T follicular helper cell (primary cell): ENCODE results near the gene ULK1.
"Not testable (repeated sequence)": the region's sequence is repeated elsewhere in the genome, so short reads cannot be mapped to it uniquely, and the experiment has no call there.

Experiments used
- DNase-seq: peaks from one replicate; pipeline ENCODE4 v3.0.0-alpha.2; 2020; ENCODE audit warnings: low read depth

Gene ULK1

DNA sequence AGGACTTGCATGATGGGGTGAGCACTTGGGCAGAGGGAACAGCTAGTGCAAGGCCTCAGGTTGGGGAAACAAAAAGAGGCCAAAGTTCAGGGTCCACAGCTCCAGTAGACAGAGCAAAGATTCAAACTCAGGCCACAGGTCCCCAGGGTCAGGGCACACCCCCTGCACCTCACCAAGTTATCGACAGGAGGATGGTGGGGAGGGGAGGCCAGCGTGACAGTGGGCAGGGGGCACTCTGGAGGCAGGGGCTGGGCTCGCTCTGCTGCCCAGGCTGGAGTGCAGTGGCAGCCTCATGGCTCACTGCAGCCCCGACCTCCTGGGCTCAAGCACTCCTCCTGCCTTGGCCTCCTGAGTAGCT, 32.4 kb upstream of the ULK1 start:
- DNase-seq: no peak

DNA sequence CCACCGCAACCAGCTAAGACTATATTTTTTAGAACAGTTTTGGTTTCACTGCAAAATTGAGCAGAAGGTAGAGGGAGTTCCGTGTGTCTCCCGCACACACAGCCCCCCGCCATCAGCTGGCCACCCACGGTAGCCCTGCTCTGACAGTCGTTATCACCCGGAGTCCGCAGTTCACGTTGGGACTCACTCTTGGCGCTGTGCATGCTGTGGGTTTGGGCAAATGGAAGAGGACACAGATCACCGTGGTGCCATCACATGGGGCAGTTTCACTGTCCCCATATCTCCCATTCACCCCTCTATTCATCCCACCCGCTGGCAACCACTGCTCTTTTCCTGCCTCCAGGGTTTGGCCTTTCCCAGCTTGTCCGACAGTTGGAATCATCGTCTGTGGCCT, 31.8 kb upstream of the ULK1 start:
- no peak for DNase-seq

DNA sequence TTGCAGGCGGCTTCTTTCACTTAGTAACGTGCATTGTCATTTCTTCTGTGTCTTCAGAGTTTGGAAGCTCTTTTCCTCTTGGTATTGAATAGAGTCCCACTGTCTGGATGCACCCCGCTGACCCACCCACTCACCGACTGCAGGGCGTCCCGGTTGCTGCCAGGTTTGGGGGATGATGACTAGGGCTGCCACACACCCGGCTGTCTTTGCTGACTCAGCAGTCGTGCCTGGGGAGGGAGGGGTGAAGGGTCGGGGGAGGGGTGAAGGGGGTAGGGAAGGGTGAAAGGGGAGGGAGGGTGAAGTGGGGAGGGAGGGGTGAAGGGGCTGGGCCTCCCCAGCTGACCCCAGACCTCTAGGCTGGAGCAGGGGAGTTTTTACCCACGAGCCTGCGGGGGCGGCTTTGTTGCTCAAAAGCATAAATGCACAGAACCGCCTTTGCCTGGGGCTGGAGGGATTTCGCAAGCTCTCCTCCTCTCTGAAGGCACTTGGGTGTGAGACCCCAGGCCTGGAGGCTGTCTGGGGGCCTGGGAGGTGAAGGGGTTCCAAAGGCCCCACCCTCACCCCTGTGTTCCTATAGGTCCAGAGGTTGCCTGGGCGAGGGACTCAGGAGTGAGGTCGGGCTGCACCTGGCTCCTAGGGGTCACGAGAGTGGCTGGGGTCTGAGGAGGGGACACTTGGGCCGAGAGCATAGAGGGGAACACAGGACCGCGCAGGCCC, 31.3 kb upstream of the ULK1 start:
- DNase-seq: no peak

DNA sequence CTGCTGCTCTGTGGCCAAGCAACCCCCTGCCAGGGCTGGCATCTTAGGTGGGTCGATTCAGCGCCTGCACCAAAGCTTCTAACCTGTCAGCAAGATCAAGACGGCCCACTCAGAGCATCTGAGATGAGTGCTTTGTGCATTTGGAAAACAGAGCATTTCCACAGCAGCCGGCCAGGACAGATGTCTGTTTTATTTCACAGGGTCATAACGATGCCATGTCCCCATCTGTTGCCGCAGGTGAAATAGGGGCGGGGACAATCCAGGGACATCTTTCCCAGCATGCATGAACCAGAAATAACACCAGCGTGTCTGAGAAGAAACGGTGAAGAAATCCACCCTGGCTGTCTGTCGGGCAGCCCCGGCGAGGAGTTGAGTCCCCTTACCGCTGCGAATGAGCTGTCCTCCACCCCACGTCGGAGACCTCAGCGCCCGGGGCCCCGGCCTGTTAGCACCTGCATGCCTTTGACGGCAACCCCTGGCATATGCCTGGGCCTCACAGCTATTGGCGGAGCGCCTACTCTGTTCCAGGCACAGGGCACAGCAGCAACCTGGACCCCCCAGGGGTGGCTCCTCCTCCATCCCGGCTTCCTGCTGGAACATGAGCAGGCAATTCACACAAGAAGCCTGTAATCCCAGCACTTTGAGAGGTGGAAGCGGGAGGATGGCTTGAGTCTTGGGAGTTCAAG, 30.6 kb upstream of the ULK1 start:
- DNase-seq: no peak

DNA sequence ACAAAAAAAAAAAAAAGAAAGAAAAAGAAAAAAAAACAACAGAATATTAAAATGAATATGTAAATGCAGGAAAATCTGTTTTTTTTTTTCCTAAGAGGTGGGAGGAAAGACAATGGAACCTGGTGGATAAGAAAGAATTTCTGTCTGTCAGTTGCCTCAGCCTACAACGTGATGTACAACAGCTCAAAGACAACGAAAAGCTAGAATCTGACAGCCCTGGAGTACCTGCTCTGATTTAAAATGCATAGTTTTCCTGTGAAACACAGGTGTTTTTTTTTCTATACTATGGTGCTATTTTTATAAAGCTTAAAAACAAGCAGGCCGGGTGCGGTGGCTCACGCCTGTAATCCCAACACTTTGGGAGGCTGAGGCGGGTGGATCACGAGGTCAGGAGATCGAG, 30.0 kb upstream of the ULK1 start:
- DNase-seq: no peak

DNA sequence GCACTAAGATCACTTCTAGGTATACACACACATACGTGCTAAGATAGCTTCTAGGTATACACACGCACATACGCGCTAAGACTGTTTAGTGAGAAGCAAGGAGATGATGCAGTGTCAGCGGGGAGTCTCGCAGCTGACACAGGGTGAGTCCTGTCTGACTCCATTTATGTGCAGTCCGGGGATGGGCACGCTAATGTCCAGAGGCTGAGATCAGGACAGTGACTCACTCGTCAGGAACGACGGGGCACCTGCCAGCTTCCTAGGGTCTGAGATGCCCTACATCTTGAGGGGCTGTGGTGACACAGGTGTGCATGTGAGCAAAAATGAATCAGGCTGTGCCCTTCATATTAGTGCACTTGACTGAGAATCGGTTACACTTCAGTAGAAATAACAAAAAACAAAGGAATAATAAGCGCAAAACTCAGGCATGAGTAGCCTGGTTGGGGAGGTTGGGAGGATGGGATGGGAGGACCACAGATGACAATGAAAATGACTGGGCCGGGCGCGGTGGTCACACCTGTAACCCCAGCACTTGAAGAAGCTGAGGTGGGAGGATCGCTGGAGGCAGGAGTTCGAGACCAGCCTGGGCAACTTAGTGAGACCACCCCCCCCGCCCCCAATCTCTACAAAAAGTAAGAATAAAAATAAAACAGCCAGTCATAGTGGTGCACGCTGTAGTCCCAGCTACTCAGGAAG, 29.1 kb upstream of the ULK1 start:
- DNase-seq: no peak

DNA sequence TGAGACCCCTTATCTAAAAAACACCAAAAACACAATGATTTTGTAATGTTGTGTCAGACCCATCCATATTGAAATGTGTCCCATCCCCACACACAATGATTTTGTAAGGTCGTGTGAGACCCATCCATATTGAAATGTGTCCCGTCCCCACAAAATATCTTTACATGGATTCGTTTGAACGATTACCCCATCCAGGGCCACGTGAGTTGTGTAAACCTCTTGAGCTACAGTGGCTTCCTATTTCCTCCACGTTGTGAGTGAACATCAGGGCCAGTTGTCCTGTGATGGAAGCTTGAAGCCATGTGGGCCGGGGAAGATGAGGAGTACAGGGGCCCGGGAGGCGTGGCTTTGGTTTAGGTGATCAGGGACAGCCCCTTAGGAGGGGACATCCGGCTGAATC, 27.0 kb upstream of the ULK1 start:
- DNase-seq: no peak

DNA sequence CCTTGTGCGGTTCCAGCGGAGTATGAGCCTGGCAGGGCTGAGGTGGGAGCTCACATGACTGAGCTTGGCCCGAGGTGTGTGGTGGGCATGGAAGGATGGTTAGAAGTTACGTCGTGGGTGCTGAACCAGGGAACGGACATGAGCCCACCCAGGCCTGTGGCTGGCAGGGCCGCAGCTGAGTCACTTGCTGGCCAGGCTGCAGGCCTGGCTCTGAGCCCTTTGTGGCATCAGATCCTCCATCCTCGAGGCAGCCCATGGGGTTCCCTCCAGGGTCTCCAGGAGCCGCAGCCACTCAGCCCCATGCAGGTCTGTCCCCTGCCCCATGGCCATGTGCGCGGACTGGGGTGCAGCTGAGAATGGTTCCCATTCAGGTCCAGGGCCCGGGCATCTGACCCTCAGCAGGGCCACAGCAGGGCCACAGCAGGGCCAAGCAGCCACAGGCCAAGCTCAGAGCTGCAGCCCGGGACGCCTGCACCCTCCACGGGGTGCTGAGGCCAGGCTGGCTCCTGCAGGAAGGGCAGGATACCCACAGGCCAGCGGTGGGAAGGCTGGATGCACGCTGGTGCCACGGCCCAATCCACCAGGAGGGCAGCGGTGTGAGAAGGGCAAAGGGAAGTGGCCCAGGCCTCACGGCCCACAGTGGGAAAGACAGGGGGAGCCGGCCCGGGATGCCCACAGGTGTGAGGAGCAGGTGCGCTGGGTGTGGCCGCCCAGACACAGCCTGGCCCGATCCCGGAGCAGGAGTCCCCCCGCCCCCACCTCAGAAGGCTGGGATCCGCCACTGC, 26.3 kb upstream of the ULK1 start:
- DNase-seq: no peak

DNA sequence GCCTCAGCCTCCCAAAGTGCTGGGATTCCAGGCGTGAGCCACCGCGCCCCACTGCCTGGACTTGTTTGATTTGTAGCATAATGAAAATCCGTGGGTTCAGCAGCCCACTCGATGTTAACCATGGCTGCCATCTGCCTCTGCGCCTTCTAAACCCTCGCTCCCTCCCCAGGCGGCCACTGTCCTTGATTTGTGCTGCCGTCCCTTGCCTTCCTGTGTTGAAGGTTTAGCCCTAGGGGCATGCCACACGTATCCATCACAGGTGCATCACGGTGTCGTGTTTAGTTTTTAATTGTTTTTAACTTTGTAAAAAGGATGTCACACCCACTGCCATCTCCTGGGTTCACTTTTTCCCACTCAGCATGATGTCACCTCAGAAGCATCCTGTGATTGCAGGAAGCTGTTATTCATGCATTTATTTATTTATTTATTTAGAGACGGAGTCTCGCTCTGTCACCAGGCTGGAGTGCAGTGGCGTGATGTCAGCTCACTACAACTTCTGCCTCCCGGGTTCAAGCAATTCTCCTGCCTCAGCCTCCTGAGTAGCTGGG, 24.5 kb upstream of the ULK1 start:
- DNase-seq: no peak

DNA sequence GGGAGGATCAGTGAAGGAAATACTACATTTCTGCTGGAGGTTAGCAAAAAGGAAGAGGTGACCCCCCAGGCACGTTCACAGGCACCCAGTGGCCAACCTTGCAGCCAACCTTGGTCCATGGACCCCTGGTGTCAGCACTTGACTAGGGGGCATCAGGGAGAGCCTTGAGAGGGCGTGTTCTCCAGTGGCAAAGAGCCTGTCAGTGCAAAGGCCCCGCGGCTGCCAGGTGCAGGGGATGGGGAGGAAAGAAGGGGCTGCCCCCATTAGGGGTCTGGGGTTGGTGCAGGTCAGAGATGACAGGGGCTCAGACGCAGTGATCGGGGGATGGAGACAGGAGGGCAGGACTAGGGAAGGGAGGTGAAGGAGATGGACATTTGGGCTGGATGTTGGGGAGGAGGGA, 22.7 kb upstream of the ULK1 start:
- no peak for DNase-seq

DNA sequence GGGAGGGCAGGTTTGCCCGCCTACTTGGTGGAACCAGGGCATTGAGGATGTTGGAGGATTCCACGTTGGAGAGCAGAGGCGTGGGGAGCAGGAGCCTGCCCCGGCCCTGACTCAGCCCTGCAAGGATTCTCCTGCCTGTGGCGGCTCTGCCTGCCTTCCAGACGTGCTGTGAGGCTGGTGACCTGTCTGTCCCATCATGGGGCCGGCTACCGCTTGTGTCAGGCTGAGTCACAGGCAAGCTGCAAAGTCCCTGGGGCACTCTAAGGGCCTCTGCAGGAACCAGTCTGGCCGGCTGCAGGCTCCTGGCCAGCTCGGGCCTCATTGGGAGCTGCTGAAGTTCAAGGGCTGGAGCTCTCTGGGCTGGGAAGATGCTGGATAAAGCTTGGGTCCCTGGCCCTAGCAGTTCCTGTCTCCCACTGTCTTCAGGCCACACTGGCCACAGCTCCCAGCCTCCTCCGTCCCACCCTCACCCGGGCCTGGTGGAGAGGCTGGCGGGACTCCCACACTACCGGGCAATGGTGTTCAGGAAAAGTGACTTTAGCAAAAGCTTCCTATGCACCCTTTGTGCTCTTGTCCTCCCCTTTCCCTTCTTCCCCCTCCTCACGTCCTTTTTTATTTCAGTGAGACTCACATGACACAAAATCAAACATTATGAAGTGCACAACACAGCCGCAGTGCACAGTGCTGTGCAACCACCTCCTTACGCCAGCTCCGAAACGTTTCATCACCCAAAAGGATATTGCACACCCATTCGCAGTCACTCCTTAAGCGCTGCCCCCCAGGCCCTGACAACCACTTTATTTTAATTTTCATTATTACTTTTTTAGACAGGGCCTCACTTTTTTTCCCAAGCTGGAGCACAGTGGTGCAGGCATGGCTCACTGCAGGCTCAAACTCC, 22.0 kb upstream of the ULK1 start:
- DNase-seq: no peak

DNA sequence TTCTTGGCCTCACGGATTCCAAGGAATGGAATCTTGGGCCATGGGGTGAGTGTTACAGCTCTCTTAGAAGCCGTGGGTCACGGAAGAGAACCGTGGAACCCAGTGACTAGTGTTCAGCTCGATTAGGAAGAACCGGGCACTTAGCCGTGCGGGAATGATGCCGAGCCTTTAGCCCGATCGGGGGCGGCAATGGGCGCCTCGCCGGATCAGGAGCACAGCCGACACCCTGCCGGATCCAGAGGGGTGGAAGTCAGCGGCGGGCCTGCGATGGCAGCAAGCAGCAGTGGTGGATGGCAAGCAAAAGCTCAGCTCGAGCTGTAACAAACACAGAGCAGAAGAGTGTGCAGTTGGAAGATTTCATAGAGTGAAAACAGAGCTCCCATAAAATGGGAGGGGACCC, 21.1 kb upstream of the ULK1 start:
- no peak for DNase-seq

DNA sequence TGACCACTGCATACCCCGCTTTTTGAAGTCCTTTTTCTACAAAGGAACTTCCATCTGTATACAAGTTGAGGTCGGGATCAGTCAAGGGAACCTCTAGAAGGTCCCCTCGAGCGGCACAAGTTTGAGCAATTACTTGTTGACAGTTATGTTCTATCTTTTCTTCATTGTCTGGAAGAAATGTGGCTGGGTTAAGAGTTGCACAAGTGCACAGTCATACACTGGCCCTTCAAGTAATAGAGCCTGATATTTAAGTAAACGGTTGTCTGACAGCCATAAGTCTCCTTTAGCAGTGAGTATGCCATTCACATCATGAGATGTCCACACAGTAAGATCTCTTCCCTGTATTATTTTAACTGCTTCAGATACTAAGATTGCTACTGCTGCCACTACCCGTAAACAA, 19.4 kb upstream of the ULK1 start:
- DNase-seq: not testable (repeated sequence)

DNA sequence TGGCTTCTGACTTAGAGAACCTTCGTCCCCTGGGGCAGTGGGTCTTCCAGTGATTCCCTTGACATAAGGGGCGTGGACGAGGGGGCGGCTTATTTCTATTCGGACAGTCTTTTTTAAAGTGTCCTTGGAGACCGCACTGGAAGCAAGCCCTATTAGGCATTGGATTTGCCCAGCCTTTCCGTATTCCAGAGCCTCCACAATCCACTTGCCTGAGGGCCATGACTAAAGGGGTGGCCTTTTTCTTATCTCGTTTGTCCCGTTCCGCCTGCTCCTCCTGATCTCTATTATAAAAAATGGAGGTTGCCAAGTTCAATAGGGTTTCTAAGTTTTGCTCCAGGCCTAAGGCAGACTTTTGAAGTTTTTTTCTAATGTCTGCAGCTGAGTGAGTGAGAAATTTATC, 17.2 kb upstream of the ULK1 start:
- not testable (repeated sequence) for DNase-seq

DNA sequence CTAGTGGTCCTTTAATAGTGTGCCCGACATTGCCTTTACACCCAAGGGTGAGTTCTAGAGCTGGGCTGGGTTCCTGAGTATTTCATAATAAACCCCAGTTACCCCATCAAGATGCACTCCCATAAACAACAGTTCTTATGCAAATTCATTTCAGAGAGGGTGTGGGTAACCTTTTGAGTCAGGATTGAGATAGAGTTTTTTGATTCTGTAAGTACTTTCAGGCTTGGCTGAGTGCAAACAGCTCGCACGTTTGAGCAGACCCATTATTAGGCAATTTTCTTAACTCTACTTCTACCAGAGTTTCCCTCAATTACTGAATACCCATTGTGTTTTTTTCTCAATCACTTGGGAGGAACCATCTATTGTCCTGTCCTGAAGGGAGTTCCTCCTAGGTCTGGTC, 16.0 kb upstream of the ULK1 start:
- DNase-seq: not testable (repeated sequence)

DNA sequence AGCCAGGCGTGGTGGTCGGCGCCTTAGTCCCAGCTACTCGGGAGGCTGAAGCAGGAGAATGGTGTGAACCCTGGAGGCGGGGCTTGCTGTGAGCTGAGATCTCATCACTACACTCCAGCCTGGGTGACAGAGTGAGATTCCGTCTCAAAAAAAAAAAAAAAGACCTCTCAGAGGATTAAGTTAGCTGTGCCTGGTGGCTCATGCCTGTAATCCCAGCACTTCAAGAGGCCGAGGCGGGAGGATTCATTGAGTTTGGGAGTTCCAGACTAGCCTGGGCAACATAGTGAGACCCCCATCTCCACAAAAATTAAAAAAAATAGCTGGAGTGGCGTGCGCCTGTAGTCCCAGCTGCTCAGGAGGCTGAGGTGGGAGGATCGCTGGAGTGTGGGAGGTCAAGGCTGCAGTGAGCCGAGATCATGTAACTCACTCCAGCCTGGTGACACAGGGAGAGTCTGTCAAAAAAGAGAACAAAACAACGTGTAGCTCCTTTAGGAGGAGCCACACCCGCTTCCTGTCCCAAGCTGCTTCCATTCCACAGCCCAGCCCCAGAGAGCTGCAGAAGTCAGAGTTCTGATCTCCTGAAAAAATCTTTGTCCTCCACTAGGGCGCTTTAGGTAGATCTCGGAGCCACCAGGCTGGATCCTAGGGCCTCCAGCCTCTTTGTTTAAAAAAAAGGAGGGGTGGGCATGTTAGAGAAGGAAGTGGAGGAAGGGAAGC, 11.5 kb upstream of the ULK1 start:
- DNase-seq: no peak

DNA sequence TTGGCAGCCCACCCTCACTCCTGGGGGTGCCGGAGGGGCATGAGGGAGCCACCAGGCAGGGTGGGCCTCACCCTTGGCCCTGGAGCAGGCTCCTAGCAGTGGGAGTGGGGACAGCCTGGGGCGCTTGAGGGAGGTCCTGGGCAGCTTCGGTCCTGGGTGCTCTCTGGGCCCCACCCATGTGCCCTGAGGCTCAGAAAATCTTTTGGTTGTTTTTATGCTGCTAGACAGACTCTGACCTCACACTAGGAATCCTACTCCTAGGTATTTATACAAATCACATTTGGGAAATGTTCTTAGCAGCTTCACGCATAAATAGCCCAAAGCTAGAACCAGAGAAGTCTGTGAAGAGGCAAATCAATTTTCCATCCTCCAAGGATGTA, 10.9 kb upstream of the ULK1 start:
- no peak for DNase-seq

DNA sequence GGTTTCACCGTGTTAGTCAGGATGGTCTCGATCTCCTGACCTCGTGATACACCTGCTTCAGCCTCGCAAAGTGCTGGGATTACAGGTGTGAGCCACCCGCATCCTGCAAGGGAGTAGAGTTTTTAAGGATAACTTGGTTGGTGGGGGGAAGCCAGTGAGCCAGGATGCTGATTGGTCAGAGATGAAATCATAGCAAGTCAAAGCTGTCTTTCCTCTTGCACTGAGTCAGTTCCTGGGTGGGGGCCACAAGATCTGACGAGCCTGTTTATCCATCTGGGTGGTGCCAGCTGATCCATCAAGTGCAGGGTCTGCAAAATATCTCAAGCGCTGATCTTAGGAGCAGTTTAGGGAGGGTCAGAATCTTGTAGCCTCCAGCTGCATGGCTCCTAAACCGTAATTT, 9.3 kb upstream of the ULK1 start:
- not testable (repeated sequence) for DNase-seq

DNA sequence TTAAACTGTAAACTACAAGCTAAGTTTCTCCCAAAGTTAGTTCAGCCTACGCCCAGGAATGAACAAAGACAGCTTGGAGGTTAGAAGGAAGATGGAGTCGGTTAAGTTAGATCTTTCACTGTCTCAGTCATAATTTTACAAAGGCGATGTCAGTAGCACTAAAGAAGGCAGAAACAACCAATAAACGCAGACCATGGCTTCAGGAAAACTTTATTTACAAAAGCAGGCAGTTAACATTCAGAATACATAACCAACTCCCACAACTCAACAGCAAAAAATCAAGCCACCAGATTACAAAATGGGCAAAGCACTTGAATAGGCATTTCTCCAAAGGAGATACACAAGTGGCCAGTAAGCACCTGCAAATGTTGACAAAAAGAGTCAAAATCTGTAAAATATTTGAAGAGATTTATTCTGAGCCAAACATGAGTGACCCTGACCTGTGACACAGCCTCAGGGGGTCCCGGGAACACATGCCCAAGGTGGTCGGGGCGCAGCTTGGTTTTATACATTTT, 8.8 kb upstream of the ULK1 start:
- no peak for DNase-seq

DNA sequence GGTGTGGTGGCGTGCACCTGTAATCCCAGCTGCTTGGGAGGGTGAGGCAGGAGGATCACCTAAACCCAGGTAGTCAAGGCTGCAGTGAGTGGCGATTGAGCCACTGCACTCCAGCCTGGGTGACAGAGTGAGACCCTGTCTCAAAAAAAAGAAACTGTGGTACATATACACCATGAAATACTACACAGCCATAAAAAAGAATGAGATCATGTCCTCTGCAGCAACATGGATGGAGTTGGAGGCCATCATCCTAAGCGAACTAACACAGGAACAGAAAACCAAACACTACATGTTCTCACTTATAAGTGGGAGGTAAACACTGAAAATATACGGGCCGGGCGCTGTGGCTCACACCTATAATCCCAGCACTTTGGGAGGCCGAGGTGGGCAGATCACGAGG, 2.7 kb upstream of the ULK1 start:
- not testable (repeated sequence) for DNase-seq
